ENCODE data around the gene POLR2J.
"Not testable (repeated sequence)": the region's sequence is repeated elsewhere in the genome, so short reads cannot be mapped to it uniquely, and the experiment has no call there.

The POLR2J gene

DNA sequence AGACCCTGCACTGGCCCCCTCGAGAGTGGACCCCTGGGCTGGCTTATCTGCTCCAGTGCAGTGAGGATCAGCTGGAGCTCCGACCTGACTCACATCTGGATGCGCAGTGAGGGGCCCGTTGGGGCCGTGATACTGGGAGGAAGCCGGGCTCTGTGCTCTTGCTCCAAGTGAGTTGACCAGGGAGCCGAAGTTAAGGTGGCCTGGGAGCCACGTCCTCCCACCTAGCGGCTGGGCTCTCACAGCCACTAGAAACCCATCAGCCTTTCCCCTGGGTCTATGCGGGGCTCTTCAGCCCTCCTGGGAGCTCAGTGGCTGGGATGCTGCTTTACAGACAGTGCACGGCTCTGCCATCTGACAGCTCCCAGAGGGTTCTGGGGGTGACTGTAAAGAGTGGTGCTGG, 23.1 kb downstream of the POLR2J start:
- no peak for DNase-seq (ENCODE audit: low read depth)
- H3K4me3 ChIP-seq (ENCODE audit: low read depth, low read length) = no peak overlapping the region
- TF ChIP-seq, protein P1, sequence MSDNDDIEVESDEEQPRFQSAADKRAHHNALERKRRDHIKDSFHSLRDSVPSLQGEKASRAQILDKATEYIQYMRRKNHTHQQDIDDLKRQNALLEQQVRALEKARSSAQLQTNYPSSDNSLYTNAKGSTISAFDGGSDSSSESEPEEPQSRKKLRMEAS (IDR thresholded peaks at IDR 0.05; ENCODE audit: low read depth, low read length) = no peak
- TF ChIP-seq MYC (IDR thresholded peaks at IDR 0.05; ENCODE audit: low read depth, low read length) (no peak), POLR2A (IDR thresholded peaks at IDR 0.05; ENCODE audit: extremely low read depth, insufficient read length) (no peak)
- TF ChIP-seq, protein P2, sequence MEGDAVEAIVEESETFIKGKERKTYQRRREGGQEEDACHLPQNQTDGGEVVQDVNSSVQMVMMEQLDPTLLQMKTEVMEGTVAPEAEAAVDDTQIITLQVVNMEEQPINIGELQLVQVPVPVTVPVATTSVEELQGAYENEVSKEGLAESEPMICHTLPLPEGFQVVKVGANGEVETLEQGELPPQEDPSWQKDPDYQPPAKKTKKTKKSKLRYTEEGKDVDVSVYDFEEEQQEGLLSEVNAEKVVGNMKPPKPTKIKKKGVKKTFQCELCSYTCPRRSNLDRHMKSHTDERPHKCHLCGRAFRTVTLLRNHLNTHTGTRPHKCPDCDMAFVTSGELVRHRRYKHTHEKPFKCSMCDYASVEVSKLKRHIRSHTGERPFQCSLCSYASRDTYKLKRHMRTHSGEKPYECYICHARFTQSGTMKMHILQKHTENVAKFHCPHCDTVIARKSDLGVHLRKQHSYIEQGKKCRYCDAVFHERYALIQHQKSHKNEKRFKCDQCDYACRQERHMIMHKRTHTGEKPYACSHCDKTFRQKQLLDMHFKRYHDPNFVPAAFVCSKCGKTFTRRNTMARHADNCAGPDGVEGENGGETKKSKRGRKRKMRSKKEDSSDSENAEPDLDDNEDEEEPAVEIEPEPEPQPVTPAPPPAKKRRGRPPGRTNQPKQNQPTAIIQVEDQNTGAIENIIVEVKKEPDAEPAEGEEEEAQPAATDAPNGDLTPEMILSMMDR (IDR thresholded peaks at IDR 0.05; ENCODE audit: low read depth, low read length) = no peak

DNA sequence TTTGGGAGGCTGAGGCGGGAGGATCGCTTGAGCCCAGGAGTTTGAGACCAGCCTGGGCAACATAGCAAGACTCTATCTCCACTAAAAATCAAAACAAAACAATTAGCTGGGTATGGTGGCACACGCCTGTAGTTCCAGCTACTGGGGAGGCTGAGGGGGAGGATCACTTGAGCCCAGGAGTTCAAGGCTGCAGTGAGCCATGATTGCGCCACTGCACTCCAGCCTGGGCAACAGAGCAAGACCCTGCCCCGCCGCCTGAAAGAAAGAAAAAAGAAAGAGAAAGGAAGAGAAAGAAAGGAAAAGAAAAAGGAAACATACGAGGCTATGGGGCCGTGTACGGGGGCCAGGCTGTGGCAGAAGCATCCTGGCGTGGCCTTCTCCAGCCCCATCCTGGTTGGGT, 23.8 kb downstream of the POLR2J start:
- not testable (repeated sequence) for H3K4me3 ChIP-seq (ENCODE audit: low read depth, low read length); DNase-seq (ENCODE audit: low read depth)

DNA sequence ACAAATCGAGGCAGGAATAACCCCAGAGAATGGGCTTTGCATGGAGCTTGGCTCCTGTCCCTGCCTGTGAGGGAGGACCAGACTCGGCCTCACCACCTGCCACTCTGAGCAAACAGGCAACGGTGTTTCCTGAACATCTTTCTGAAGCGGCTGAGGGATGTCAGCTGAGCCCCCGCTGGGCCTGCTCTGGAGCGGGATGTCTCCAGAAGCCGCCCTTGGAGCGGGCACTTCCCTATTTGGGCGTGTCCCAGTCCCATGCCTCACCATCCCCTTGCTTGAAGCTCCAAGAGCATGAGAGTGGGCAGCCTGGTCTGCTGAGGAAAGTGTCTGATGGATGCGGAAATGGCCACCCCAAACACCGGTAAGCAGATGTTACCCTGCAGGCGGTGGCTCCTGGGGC, 24.3 kb downstream of the POLR2J start:
- DNase-seq (ENCODE audit: low read depth) = no peak
- H3K4me3 ChIP-seq (ENCODE audit: low read depth, low read length) = no peak overlapping the region
- TF ChIP-seq, protein P1 (IDR thresholded peaks at IDR 0.05; ENCODE audit: low read depth, low read length) = no peak
- TF ChIP-seq, protein P2 (IDR thresholded peaks at IDR 0.05; ENCODE audit: low read depth, low read length) = no peak
- TF ChIP-seq MYC (IDR thresholded peaks at IDR 0.05; ENCODE audit: low read depth, low read length) (no peak), POLR2A (IDR thresholded peaks at IDR 0.05; ENCODE audit: extremely low read depth, insufficient read length) (no peak)

DNA sequence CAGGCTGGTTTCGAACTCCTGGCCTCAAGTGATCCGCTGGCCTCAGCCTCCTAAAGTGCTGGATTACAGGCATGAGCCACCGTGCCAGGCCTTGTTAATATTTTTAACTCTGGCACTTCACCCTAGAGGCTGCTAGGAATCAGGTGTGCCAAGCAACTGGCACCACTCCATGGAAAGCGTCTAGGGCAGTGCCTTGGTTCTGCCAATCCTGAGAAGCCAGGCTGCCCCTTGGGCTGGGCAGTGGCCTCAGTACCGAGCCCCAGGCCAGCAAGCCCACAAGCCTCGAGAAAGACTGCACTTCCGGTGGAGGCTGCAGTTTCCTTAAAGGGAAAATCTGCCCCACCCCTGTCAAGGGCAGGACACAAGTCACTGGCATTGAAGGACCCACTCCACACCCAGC, 25.4 kb downstream of the POLR2J start:
- no peak for DNase-seq (ENCODE audit: low read depth)
- H3K4me3 ChIP-seq (ENCODE audit: low read depth, low read length) = no peak overlapping the region
- TF ChIP-seq, protein P1 (IDR thresholded peaks at IDR 0.05; ENCODE audit: low read depth, low read length) = no peak

GRCh38 chr7:102452451-102452850, 26.3 kb downstream of the POLR2J start:
- DNase-seq (ENCODE audit: low read depth) = no peak
- H3K4me3 ChIP-seq (ENCODE audit: low read depth, low read length) = no peak overlapping the region
- TF ChIP-seq, protein P1 (IDR thresholded peaks at IDR 0.05; ENCODE audit: low read depth, low read length) = no peak
- TF ChIP-seq POLR2A (IDR thresholded peaks at IDR 0.05; ENCODE audit: extremely low read depth, insufficient read length) = no peak

DNA sequence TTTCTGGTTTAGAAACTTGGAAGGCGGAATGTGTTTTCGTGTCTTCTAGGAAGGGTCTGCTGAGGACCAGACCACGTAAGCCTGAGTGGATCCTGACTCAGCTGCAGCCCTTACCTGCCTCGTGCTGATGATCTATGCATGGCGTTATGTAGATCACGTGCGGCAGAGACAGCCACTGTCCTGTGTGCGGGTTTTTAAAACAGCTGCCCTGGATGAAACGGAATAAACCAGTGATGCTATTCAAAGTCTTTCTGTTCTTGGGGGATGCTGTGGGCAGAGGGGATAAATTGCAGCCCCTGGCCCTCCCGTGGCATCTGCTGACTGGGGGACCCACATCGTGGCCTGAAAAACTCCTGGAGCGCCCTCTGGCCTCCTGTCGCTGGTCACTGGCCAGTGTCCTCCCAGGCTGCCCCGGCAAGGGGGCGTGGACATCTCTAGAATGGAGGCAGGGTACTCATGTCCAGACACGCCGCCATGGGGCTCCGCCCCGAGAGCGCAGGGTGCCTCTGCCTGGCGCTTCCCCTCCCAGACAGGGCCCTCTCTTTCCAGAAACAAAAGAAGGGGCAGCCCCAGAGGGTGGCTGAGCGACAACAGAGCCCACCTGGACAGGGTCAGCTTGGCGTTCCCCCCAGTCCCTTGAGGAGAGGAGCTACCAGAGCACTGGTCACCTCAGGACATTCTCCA, 27.2 kb downstream of the POLR2J start:
- no peak for DNase-seq (ENCODE audit: low read depth)
- H3K4me3 ChIP-seq (ENCODE audit: low read depth, low read length) = no peak overlapping the region
- TF ChIP-seq, protein P1 (IDR thresholded peaks at IDR 0.05; ENCODE audit: low read depth, low read length) = no peak
- no peak for TF ChIP-seq MYC (IDR thresholded peaks at IDR 0.05; ENCODE audit: low read depth, low read length)
- no peak for TF ChIP-seq POLR2A (IDR thresholded peaks at IDR 0.05; ENCODE audit: extremely low read depth, insufficient read length)
- TF ChIP-seq, protein P2 (IDR thresholded peaks at IDR 0.05; ENCODE audit: low read depth, low read length) = no peak

DNA sequence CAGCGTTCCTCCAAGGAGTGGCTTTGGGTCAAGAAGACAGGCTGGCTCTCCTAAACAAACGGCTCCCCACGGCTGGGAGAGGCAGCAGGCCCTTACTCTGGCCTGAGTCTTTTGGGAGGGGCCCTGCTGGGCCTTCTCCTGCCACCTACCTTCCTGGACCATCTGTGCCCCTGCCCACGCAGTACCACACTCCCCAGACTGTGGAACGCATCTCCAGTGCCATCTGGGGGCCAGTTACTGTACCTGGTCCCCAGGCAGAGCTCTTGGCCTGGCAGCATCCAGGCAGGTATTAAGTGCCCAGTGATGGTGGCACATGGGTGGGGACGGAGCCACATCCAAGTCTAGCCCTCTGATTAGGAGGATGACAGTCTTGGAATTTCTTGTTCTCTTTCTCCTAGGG, 28.5 kb downstream of the POLR2J start:
- no peak overlapping the region for H3K4me3 ChIP-seq (ENCODE audit: low read depth, low read length)
- DNase-seq (ENCODE audit: low read depth) = no peak
- TF ChIP-seq, protein P2 (IDR thresholded peaks at IDR 0.05; ENCODE audit: low read depth, low read length) = peak; percentile 26
- TF ChIP-seq POLR2A (IDR thresholded peaks at IDR 0.05; ENCODE audit: extremely low read depth, insufficient read length) (no peak), MYC (IDR thresholded peaks at IDR 0.05; ENCODE audit: low read depth, low read length) (no peak)
- TF ChIP-seq, protein P1 (IDR thresholded peaks at IDR 0.05; ENCODE audit: low read depth, low read length) = no peak

Measured in NB4 (cell line).